BE2C (cell line): ENCODE measurements around the gene CHI3L1.
A peak's percentile ranks its signal among the peaks of the same experiment; 100 is the strongest.

Experiments used
- DNase-seq: peaks from one replicate; pipeline ENCODE4 v3.0.0-alpha.2; 2020
- H3K27me3 ChIP-seq: fragments of 250-450 bp; sonication (Bioruptor Pico); 2 replicates; pipeline ENCODE4 v1.5.1; 2020; ENCODE audit warnings: mild to moderate bottlenecking
- H3K36me3 ChIP-seq: fragments of 250-450 bp; sonication (Bioruptor Pico); 2 replicates; pipeline ENCODE4 v1.5.1; 2020; ENCODE audit warnings: mild to moderate bottlenecking
- H3K4me1 ChIP-seq: fragments of 250-450 bp; sonication (Bioruptor Pico); 2 replicates; pipeline ENCODE4 v1.5.1; 2020
- H3K4me3 ChIP-seq: 2 replicates; pipeline ENCODE4 v1.5.1; 2011; ENCODE audit warnings: low read depth, low read length
- H3K9me3 ChIP-seq: fragments of 250-450 bp; sonication (Bioruptor Pico); 2 replicates; pipeline ENCODE4 v1.5.1; 2020
- TF ChIP-seq, protein P1 (sequence below): IDR thresholded peaks from 2 replicates; pipeline ENCODE4 v1.5.1; 2012; ENCODE audit warnings: mild to moderate bottlenecking, low read depth, low read length

Gene CHI3L1

DNA sequence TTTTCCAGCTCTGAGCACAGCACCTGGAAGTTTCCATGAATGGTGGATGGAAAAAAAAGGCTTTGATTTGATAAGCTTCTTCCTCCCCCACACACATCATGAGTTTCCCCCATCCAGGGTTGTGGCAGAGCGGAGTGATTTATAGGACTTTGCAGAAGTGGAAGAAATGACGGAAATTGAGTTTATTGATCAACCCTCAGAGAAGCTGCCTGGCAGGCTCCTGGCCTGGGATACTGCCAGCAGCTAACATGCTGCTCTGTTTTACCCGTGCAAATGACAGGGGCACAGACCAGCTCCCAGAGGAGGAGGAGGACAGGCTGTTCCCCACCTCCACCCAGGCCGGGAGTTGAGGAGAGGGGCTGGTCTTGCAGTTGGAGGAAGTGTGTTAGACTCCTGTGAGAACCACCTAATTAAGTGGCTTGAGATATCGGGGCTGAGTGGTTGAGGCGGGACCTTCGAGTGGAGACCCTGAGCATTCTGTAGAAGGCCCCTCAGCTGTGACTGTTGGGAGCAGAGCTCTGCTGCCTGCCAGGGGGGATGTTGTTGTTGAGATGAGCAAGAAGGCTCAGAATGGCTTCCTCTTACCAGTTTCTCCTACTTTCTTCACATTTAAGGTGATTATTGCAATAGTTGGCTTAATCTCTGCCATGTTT lies 37.2 kb downstream of the CHI3L1 start:
- no peaks in the 10 kb centered on the region for H3K9me3 ChIP-seq
- no peaks in the 10 kb centered on the region for H3K36me3 ChIP-seq
- TF ChIP-seq, protein P1, sequence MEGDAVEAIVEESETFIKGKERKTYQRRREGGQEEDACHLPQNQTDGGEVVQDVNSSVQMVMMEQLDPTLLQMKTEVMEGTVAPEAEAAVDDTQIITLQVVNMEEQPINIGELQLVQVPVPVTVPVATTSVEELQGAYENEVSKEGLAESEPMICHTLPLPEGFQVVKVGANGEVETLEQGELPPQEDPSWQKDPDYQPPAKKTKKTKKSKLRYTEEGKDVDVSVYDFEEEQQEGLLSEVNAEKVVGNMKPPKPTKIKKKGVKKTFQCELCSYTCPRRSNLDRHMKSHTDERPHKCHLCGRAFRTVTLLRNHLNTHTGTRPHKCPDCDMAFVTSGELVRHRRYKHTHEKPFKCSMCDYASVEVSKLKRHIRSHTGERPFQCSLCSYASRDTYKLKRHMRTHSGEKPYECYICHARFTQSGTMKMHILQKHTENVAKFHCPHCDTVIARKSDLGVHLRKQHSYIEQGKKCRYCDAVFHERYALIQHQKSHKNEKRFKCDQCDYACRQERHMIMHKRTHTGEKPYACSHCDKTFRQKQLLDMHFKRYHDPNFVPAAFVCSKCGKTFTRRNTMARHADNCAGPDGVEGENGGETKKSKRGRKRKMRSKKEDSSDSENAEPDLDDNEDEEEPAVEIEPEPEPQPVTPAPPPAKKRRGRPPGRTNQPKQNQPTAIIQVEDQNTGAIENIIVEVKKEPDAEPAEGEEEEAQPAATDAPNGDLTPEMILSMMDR: no peak
- DNase-seq: peak; percentile 65
- H3K27me3 ChIP-seq: no peaks in the 10 kb centered on the region
- H3K4me3 ChIP-seq: no peak overlapping the region
- peaks cover 58% of the 10 kb centered on the region for H3K4me1 ChIP-seq

DNA sequence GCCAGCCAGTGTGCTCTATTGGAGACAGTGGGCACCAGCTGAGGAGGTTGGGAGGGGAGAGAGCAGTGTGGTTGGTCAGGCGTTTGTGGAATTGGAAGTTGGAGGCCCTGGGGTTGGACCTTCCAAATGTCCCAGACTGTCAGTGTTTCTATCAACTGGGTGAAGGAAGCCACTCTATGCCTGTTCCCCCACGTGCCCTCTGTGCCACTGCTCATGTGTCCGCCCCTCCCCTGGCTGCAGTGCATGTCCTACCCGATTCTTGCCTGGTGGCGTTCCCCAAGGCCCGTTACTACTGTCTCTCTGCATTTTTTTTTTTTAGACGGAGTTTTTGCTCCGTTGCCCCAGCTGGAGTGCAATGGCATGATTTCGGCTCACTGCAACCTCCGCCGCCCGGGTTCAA lies 37.9 kb downstream of the CHI3L1 start:
- Histone ChIP-seq H3K4me3 (no peak overlapping the region), H3K27me3 (no peaks in the 10 kb centered on the region), H3K36me3 (no peaks in the 10 kb centered on the region), H3K9me3 (no peaks in the 10 kb centered on the region), H3K4me1 (peaks cover 51% of the 10 kb centered on the region)
- TF ChIP-seq, protein P1: no peak
- DNase-seq: no peak

DNA sequence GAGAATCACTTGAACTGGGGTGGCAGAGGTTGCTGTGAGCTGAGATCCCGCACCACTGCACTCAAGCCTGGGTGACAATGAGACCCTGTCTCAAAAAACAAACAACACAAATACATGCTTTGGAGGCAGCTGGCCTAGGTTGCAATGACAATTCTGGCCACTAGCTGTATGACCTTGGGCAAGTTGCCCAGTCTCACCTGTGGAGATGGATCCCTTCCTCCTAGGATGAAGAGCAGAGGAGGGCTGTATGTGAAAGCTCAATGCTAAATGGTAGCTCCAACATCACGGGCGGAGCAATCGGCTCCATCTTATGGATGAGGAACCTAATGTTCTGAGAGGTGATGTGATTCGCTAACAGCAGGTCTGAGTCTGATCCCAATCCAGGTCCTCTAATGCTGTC lies 38.4 kb downstream of the CHI3L1 start:
- Histone ChIP-seq H3K4me1 (peaks cover 51% of the 10 kb centered on the region), H3K27me3 (no peaks in the 10 kb centered on the region), H3K9me3 (no peaks in the 10 kb centered on the region), H3K4me3 (no peak overlapping the region), H3K36me3 (no peaks in the 10 kb centered on the region)
- TF ChIP-seq, protein P1: peak; percentile 53
- DNase-seq: no peak

DNA sequence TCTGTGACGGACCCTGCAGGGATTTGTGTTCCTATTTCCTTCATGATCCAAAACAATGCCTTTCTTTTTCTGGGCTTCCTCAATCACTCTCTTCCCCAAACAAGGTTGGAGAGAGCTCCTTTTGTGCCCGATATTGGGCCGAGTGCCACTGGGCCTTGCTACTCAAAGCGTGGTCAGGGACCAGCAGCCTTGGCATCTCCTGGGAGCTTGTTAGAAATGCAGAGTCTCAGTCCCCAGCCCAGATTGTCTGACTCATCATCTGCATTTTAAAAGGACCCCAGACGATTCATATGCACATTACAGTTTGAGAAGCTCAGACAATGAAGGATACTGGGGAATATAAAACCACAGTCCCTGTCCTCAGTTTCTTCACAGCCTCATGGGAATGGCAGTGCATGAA lies 39.1 kb downstream of the CHI3L1 start:
- TF ChIP-seq, protein P1: no peak
- H3K9me3 ChIP-seq: no peaks in the 10 kb centered on the region
- H3K4me1 ChIP-seq: peaks cover 52% of the 10 kb centered on the region
- no peaks in the 10 kb centered on the region for H3K27me3 ChIP-seq
- no peak for DNase-seq
- no peak overlapping the region for H3K4me3 ChIP-seq
- H3K36me3 ChIP-seq: no peaks in the 10 kb centered on the region

DNA sequence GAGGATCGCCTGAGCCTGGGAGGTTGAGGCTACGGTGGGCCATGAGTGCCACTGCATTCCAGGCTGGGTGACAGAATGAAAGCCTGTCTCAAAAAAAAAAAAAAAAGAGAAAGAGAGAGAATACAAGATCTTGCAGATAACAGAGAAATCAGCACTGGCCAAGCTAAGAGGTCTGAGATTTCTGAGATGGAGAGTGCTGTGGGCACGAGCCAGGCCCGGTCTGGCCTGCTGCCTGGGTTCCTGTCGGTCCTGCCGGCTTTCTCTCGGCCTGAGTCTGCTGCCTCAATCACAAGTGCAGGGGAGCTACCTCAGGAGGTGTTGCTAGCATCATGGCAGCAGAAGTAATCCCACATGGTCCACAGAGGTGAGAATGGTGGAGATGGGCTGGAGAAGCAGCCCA lies 40.0 kb downstream of the CHI3L1 start:
- H3K4me1 ChIP-seq: peaks cover 51% of the 10 kb centered on the region
- H3K36me3 ChIP-seq: no peaks in the 10 kb centered on the region
- no peaks in the 10 kb centered on the region for H3K9me3 ChIP-seq
- no peak overlapping the region for H3K4me3 ChIP-seq
- H3K27me3 ChIP-seq: no peaks in the 10 kb centered on the region
- TF ChIP-seq, protein P1: no peak
- DNase-seq: no peak

DNA sequence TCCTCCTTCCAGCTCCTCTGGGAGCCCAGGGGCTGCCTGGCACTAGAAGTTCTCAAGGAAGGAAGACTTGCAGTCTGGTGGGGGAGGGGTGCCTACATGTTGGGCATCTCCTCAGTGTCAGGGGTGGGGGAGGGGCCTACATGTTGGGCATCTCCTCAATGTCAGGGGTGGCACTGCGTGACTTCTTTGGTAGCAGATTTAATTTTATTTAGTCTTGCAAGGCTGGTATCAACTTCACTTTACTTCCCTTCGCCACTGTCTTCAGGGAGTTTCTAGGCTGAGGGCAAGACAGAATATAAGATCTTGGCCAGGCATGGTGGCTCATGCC lies 40.5 kb downstream of the CHI3L1 start:
- no peaks in the 10 kb centered on the region for H3K27me3 ChIP-seq
- TF ChIP-seq, protein P1: no peak
- H3K9me3 ChIP-seq: no peaks in the 10 kb centered on the region
- H3K4me3 ChIP-seq: no peak overlapping the region
- no peaks in the 10 kb centered on the region for H3K36me3 ChIP-seq
- peaks cover 48% of the 10 kb centered on the region for H3K4me1 ChIP-seq
- no peak for DNase-seq
